ENCODE results near the gene L3MBTL4.

The L3MBTL4 gene

GRCh38 chr18:6018671-6019070 is 396.0 kb downstream of the L3MBTL4 start:
- DNase-seq = no peak

GRCh38 chr18:6017171-6017570 is 397.5 kb downstream of the L3MBTL4 start:
- no peak for DNase-seq

GRCh38 chr18:6015364-6015763 is 399.3 kb downstream of the L3MBTL4 start:
- no peak for DNase-seq

GRCh38 chr18:6013171-6013810 is 401.4 kb downstream of the L3MBTL4 start:
- DNase-seq = no peak

GRCh38 chr18:6010921-6011320 is 403.8 kb downstream of the L3MBTL4 start:
- DNase-seq = no peak

- no peak for DNase-seq
These were observed 404.4 kb downstream of the L3MBTL4 start for GRCh38 chr18:6010284-6010683.

- DNase-seq = no peak
These were observed 405.0 kb downstream of the L3MBTL4 start for GRCh38 chr18:6009756-6010155.

- no peak for DNase-seq
These were observed 410.0 kb downstream of the L3MBTL4 start for GRCh38 chr18:6004683-6005082.

- no peak for DNase-seq
These were observed 410.6 kb downstream of the L3MBTL4 start for GRCh38 chr18:6004119-6004518.

GRCh38 chr18:6001867-6002266 is 412.8 kb downstream of the L3MBTL4 start:
- no peak for DNase-seq

GRCh38 chr18:5998907-5999306 is 415.8 kb downstream of the L3MBTL4 start:
- no peak for DNase-seq

GRCh38 chr18:5998166-5998881 is 416.4 kb downstream of the L3MBTL4 start:
- DNase-seq = no peak

GRCh38 chr18:5997361-5997760 is 417.4 kb downstream of the L3MBTL4 start:
- DNase-seq = no peak

- DNase-seq = no peak
These were observed 419.1 kb downstream of the L3MBTL4 start for GRCh38 chr18:5995626-5996025.

- DNase-seq = no peak
These were observed 420.8 kb downstream of the L3MBTL4 start for GRCh38 chr18:5993938-5994337.

- DNase-seq = no peak
These were observed 422.3 kb downstream of the L3MBTL4 start for GRCh38 chr18:5992381-5992780.

GRCh38 chr18:5987249-5987648 is 427.5 kb downstream of the L3MBTL4 start:
- DNase-seq = no peak

GRCh38 chr18:5986257-5986931 is 428.3 kb downstream of the L3MBTL4 start:
- DNase-seq = no peak

- no peak for DNase-seq
These were observed 430.5 kb downstream of the L3MBTL4 start for GRCh38 chr18:5984245-5984644.

GRCh38 chr18:5983488-5983887 is 431.2 kb downstream of the L3MBTL4 start:
- DNase-seq = no peak

- DNase-seq = no peak
These were observed 432.4 kb downstream of the L3MBTL4 start for GRCh38 chr18:5982332-5982731.

GRCh38 chr18:5980721-5981120 is 434.0 kb downstream of the L3MBTL4 start:
- no peak for DNase-seq

- no peak for DNase-seq
These were observed 434.7 kb downstream of the L3MBTL4 start for GRCh38 chr18:5979971-5980457.
